SK-N-SH treated with all-trans-retinoic acid at 6 μM for 48 hours (cell line): ENCODE data around the gene PDGFB.

Source experiments
- ARNTL ChIP-seq: fragments of 450-650 bp; formaldehyde crosslinking; IDR thresholded peaks from 2 replicates; pipeline ENCODE4 v1.5.0; 2020; ENCODE audit warnings: low read depth, mild to moderate bottlenecking, moderate library complexity, borderline replicate concordance
- BACH2 ChIP-seq: fragments of 250-450 bp; sonication (Bioruptor Pico); IDR thresholded peaks from 2 replicates; pipeline ENCODE4 v1.9.0; 2021; ENCODE audit warnings: mild to moderate bottlenecking, borderline replicate concordance
- CREB5 ChIP-seq: fragments of 250-450 bp; sonication (Bioruptor Pico); IDR thresholded peaks from 2 replicates; pipeline ENCODE4 v1.5.1; 2020; ENCODE audit warnings: low read depth, mild to moderate bottlenecking, moderate library complexity
- GLIS3 ChIP-seq: fragments of 250-450 bp; sonication (Bioruptor Pico); IDR thresholded peaks from 2 replicates; pipeline ENCODE4 v1.5.0; 2020; ENCODE audit warnings: mild to moderate bottlenecking, moderate library complexity
- PATZ1 ChIP-seq: fragments of 250-450 bp; sonication (Bioruptor Pico); IDR thresholded peaks from 2 replicates; pipeline ENCODE4 v1.8.0; 2020; ENCODE audit warnings: mild to moderate bottlenecking, moderate library complexity, borderline replicate concordance

GRCh38 chr22:39225591-39225990, 19.2 kb downstream of the PDGFB start:
- TF ChIP-seq ARNTL (CRISPR knock-in tag) (no peak), BACH2 (CRISPR knock-in tag) (no peak), PATZ1 (CRISPR knock-in tag) (no peak), GLIS3 (CRISPR knock-in tag) (no peak), CREB5 (CRISPR knock-in tag) (no peak)
